HepG2 (cell line): ENCODE measurements around the gene ZC3H18. TPM values are rescaled to one million over a fixed set of nuclear protein-coding genes. Genes with fewer than 3 reads are reported as not detected.

Experiments used
- NFATC3 ChIP-seq: sonication (generic); formaldehyde crosslinking; IDR thresholded peaks from 2 replicates; pipeline ENCODE4 v1.5.1; 2020; ENCODE audit warnings: mild to moderate bottlenecking, missing genetic modification reagents
- NR2F2 ChIP-seq: IDR thresholded peaks from 2 replicates; pipeline ENCODE4 v1.6.1; 2012; ENCODE audit warnings: low read depth, inconsistent platforms, borderline replicate concordance
- PHF21A ChIP-seq: sonication (generic); formaldehyde crosslinking; IDR thresholded peaks from 2 replicates; pipeline ENCODE4 v1.5.0; 2020; ENCODE audit warnings: mild to moderate bottlenecking, missing genetic modification reagents
- SNAI1 ChIP-seq: sonication (generic); formaldehyde crosslinking; IDR thresholded peaks from 2 replicates; pipeline ENCODE4 v1.5.0; 2020; ENCODE audit warnings: mild to moderate bottlenecking, missing genetic modification reagents, borderline replicate concordance
- TBX2 ChIP-seq: sonication (generic); formaldehyde crosslinking; IDR thresholded peaks from 2 replicates; pipeline ENCODE4 v1.5.0; 2020; ENCODE audit warnings: missing genetic modification reagents, mild to moderate bottlenecking, borderline replicate concordance
- ZKSCAN8 ChIP-seq: IDR thresholded peaks from 2 replicates; pipeline ENCODE4 v1.6.1; 2016; ENCODE audit warnings: borderline replicate concordance, missing genetic modification reagents, missing compliant biosample characterization
- ZMYM2 ChIP-seq: sonication (generic); formaldehyde crosslinking; IDR thresholded peaks from 2 replicates; pipeline ENCODE4 v1.8.0; 2022; ENCODE audit warnings: mild to moderate bottlenecking, missing genetic modification reagents
- ZNF205 ChIP-seq: IDR thresholded peaks from 2 replicates; pipeline ENCODE4 v1.6.1; 2018; ENCODE audit warnings: missing biosample characterization, missing genetic modification reagents
- ZNF280D ChIP-seq: sonication (generic); formaldehyde crosslinking; IDR thresholded peaks from 2 replicates; pipeline ENCODE4 v1.5.1; 2020; ENCODE audit warnings: mild to moderate bottlenecking, missing genetic modification reagents
- ZNF781 ChIP-seq: sonication (generic); formaldehyde crosslinking; IDR thresholded peaks from 2 replicates; pipeline ENCODE4 v1.5.1; 2020; ENCODE audit warnings: borderline replicate concordance, mild to moderate bottlenecking, missing genetic modification reagents; ENCODE audit errors: not compliant biosample characterization
- ZNF850 ChIP-seq: sonication (generic); formaldehyde crosslinking; conservative IDR thresholded peaks from 2 replicates; pipeline ENCODE4 v1.9.0; 2021; ENCODE audit warnings: mild to moderate bottlenecking, missing genetic modification reagents
- polyA plus RNA-seq, 8 experiments: library from polyadenylated mRNA; depleted of rRNA in 3 of 8; stranded (reverse) in 7 of 8; unstranded in 1 of 8; fragments of >200 nt; fragmentation: Illumina TruSeq in 4 of 8; extraction: Trizol in 4 of 8; gene quantifications; 2 replicates each; pipeline versions ENCODE4 v1.2.1 to v1.2.3, GENCODE V29; 2011 to 2016; ENCODE audit warnings: low read depth in 4 of 8, missing spikeins in 1 of 8, mixed read lengths in 1 of 8; ENCODE audit not compliant: insufficient read depth in 1 of 8
- total RNA-seq, 5 experiments: library from RNA; depleted of rRNA; stranded (reverse); fragments of >200 nt; fragmentation: Illumina TruSeq; extraction: Trizol; gene quantifications; 2 replicates each; pipeline ENCODE4 v1.2.3, GENCODE V29; 2016; ENCODE audit warnings: low read depth in 1 of 5
- TF ChIP-seq, protein P1 (sequence below): sonication (generic); formaldehyde crosslinking; IDR thresholded peaks from 2 replicates; pipeline ENCODE4 v1.4.0; 2020; ENCODE audit warnings: missing genetic modification reagents, low read depth, mild to moderate bottlenecking, borderline replicate concordance

Gene ZC3H18
- total and polyA plus RNA-seq, 2 of the 13 experiments (the other 11 are each of a cell fraction or from before 2014, with no cell fraction given) = 11.2 to 27.4 TPM

DNA sequence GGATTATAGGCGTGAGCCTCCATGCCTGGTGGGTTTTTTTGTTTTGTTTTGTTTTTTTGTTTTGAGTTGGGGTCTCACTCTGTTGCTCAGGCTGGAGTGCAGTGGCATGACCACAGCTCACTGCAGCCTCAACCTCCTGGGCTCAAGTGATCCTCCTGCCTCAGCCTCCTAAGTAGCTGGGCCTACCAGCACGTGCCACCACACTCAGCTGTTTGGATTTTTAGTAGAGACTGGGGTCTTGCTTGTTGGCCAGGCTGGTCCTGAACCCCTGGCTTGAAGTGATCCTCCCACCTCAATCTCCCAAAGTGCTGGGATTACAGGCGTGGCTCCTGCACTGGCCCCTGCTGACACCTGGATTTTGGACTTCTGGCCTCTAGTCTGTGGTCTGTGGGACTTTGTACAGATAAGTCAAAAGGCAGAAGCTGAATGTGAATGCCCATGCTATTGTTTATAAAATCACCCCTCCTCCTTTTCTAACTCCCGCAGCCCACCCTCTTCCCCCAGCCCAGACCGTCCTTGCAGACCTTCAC is 110.4 kb downstream of the ZC3H18 start (continued):
- 0 out of 2 replicates have a peak, but pooled peaks have one; percentile 37 for TF ChIP-seq ZNF280D (CRISPR knock-in tag)
- TF ChIP-seq SNAI1 (CRISPR knock-in tag) = no peak
- TF ChIP-seq NFATC3 (CRISPR knock-in tag) = 0 out of 2 replicates have a peak, but pooled peaks have one; percentile 8
- no peak for TF ChIP-seq ZNF205 (CRISPR knock-in tag)
- TF ChIP-seq TBX2 (CRISPR knock-in tag) = 0 out of 2 replicates have a peak, but pooled peaks have one; percentile 12
- no peak for TF ChIP-seq ZNF781 (CRISPR knock-in tag)
- TF ChIP-seq, protein P1, sequence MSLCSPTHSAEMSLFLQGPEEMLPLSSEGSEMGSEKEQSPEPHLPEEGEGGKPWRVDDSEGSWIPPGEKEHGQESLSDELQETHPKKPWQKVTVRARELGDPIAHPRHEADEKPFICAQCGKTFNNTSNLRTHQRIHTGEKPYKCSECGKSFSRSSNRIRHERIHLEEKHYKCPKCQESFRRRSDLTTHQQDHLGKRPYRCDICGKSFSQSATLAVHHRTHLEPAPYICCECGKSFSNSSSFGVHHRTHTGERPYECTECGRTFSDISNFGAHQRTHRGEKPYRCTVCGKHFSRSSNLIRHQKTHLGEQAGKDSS (CRISPR knock-in tag) = 0 out of 2 replicates have a peak, but pooled peaks have one; percentile 18
- TF ChIP-seq PHF21A (CRISPR knock-in tag) = 0 out of 2 replicates have a peak, but pooled peaks have one; percentile 25
- TF ChIP-seq NR2F2 = no peak
- TF ChIP-seq ZKSCAN8 (CRISPR knock-in tag) = no peak
- TF ChIP-seq ZNF850 (CRISPR knock-in tag) = no peak
- peak; percentile 72 for TF ChIP-seq ZMYM2
- TF ChIP-seq, all 625 proteins: peak for 18
